Chondrocyte (in vitro differentiated cells): ENCODE results near the gene SVIL. TPM values are rescaled to one million over a fixed set of nuclear protein-coding genes. Genes with fewer than 3 reads are reported as not detected.
"Not testable (repeated sequence)": the region's sequence is repeated elsewhere in the genome, so short reads cannot be mapped to it uniquely, and the experiment has no call there.

Experiments used
- DNase-seq: peaks from one replicate; pipeline ENCODE4 v3.0.0; 2021; ENCODE audit warnings: mixed read lengths, low spot score
- H3K27ac Mint-ChIP-seq: one replicate; pipeline ENCODE4 v1.8.0; 2021; ENCODE audit warnings: mild to moderate bottlenecking, moderate library complexity, mixed read lengths; ENCODE audit not compliant: unreplicated experiment
- H3K27me3 Mint-ChIP-seq: 2 replicates; pipeline ENCODE4 v1.8.0; 2021; ENCODE audit warnings: low read depth, mixed read lengths
- H3K36me3 Mint-ChIP-seq: 2 replicates; pipeline ENCODE4 v1.8.0; 2021; ENCODE audit warnings: low read depth, mixed read lengths
- H3K4me1 Mint-ChIP-seq: 2 replicates; pipeline ENCODE4 v1.8.0; 2021; ENCODE audit warnings: low read depth, mild to moderate bottlenecking, mixed read lengths
- H3K4me3 Mint-ChIP-seq: one replicate; pipeline ENCODE4 v1.8.0; 2021; ENCODE audit warnings: mild to moderate bottlenecking, moderate library complexity, mixed read lengths; ENCODE audit not compliant: unreplicated experiment
- H3K9me3 Mint-ChIP-seq: 2 replicates; pipeline ENCODE4 v1.8.0; 2021; ENCODE audit warnings: low read depth, mixed read lengths
- total RNA-seq: library from RNA; stranded (reverse); gene quantifications from 3 replicates; pipeline ENCODE4 v1.2.1, GENCODE V29; 2021
- TF ChIP-seq, protein P1 (sequence below): fragments of 200-600 bp; sonication (generic); IDR thresholded peaks from 2 replicates; pipeline ENCODE4 v1.5.0; 2021; ENCODE audit warnings: antibody characterized with exemption, mild to moderate bottlenecking, moderate library complexity

SVIL gene
- total RNA-seq, 1 donor from 2014 or later: 112 TPM

DNA sequence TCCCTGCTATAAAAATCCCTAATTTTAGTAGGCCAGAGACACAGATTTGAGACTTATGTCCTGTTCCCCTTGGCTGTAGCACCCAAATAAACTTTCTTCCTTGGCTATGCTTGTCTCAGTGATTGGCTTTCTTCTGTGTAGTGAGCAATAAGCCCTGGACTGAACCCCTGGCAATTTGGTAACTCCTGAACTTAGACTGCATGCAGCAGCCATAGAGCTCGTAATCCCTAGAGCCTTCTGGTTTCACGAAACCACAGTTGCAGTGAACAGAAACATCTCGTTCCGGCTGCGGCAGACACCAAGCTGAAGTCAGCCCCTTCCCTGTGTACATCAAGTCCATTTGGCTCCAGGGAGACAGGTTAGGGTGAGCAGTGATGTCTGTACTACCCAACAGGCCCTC, 173.7 kb downstream of the SVIL start:
- DNase-seq: no peak
- Mint-ChIP-seq H3K27ac (no peak overlapping the region), H3K4me1 (peaks cover 8% of the 10 kb centered on the region), H3K27me3 (no peaks in the 10 kb centered on the region), H3K4me3 (no peak overlapping the region), H3K36me3 (peaks cover 56% of the 10 kb centered on the region), H3K9me3 (peaks cover 4% of the 10 kb centered on the region)
- TF ChIP-seq, protein P1, sequence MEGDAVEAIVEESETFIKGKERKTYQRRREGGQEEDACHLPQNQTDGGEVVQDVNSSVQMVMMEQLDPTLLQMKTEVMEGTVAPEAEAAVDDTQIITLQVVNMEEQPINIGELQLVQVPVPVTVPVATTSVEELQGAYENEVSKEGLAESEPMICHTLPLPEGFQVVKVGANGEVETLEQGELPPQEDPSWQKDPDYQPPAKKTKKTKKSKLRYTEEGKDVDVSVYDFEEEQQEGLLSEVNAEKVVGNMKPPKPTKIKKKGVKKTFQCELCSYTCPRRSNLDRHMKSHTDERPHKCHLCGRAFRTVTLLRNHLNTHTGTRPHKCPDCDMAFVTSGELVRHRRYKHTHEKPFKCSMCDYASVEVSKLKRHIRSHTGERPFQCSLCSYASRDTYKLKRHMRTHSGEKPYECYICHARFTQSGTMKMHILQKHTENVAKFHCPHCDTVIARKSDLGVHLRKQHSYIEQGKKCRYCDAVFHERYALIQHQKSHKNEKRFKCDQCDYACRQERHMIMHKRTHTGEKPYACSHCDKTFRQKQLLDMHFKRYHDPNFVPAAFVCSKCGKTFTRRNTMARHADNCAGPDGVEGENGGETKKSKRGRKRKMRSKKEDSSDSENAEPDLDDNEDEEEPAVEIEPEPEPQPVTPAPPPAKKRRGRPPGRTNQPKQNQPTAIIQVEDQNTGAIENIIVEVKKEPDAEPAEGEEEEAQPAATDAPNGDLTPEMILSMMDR: no peak

DNA sequence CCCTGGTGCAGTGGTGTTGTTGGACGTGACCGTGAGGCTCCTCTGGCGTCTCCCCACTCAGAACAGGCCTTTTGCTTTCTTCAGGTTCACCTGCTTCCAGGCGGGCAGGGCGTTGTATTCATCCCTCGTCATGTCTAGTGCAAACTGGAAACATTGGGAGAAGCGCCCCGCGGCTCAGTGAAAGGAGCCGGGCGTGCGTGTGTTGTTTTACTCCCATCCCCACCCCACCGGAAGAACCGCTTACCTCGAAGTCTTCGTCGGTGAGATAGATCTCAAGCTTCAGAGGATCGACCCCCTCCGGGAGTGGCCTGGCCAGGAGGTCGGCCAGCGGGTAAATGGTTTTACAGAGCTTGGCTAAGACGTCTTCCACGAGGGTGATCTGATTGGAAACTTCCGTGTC, 176.6 kb downstream of the SVIL start:
- not testable (repeated sequence) for H3K27ac Mint-ChIP-seq, H3K4me3 Mint-ChIP-seq, H3K27me3 Mint-ChIP-seq, H3K9me3 Mint-ChIP-seq, H3K4me1 Mint-ChIP-seq, DNase-seq
- peaks cover 43% of the 10 kb centered on the region for H3K36me3 Mint-ChIP-seq

DNA sequence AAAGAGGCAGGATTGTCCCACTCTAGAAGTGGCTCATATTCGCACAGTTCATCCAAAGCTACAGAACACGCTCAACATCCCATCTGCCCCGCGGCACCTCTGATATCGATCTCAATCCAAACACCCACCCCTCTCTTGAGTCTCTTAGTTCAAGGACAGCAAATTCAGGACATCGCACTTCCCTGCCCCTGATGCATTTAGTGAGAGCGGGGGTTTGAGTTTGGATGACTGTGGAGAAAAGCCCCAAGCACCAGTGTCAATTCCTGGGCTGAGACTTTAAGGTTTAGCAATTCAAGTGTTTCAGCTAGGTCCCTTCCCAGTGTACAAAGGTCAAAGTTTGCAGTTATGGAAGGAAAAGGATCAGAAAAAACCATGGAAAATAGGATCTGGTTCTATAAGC, 179.7 kb downstream of the SVIL start:
- H3K4me1 Mint-ChIP-seq: no peaks in the 10 kb centered on the region
- peaks cover 19% of the 10 kb centered on the region for H3K36me3 Mint-ChIP-seq
- TF ChIP-seq, protein P1: no peak
- no peak for DNase-seq
- H3K4me3 Mint-ChIP-seq: no peak overlapping the region
- no peaks in the 10 kb centered on the region for H3K9me3 Mint-ChIP-seq
- no peak overlapping the region for H3K27ac Mint-ChIP-seq
- H3K27me3 Mint-ChIP-seq: no peaks in the 10 kb centered on the region

DNA sequence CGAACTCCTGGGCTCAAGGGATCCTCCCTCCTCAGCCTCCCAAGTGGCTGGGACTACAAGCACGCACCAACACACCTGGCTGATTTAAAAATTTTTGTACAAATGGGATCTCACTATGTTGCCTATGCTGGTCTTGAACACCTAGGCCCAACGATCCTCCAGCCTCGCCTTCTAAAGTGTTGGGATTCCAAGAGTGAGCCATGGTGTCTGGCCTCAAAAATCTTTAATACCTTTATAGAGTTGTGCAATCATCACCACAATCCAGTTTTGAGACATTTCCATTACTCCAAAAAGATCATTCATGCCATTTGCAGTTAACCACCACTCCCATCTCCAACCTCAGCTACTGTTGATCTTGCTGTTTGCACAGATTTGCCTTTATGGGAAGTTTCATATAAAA, 180.5 kb downstream of the SVIL start:
- peaks cover under 1% of the 10 kb centered on the region for H3K4me1 Mint-ChIP-seq
- TF ChIP-seq, protein P1: no peak
- no peaks in the 10 kb centered on the region for H3K27me3 Mint-ChIP-seq
- H3K36me3 Mint-ChIP-seq: peaks cover 14% of the 10 kb centered on the region
- H3K4me3 Mint-ChIP-seq: no peak overlapping the region
- DNase-seq: no peak
- no peak overlapping the region for H3K27ac Mint-ChIP-seq
- no peaks in the 10 kb centered on the region for H3K9me3 Mint-ChIP-seq

DNA sequence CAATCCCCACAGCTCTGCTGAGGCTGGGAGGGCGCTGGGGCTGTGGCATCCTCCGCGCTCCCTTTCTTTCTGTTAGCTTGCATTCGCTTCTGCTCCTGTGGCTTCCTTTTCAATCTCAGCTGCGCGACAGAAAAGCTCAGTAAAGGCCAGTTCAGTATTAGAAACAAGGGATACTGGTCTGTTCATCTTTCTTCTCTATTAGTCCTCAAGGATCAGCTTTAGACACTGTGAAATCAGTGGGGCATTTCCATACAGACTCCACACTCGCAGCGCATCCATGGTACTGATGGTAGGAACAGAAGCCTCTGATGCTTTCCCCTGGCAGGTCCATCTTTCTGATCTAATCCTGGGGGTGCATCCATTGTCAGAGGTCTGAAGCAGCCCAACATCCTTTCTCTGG, 182.2 kb downstream of the SVIL start:
- Mint-ChIP-seq H3K4me1 (peaks cover 4% of the 10 kb centered on the region), H3K27me3 (no peaks in the 10 kb centered on the region), H3K27ac (no peak overlapping the region), H3K4me3 (no peak overlapping the region), H3K36me3 (peaks cover 7% of the 10 kb centered on the region), H3K9me3 (no peaks in the 10 kb centered on the region)
- TF ChIP-seq, protein P1: no peak
- DNase-seq: no peak

DNA sequence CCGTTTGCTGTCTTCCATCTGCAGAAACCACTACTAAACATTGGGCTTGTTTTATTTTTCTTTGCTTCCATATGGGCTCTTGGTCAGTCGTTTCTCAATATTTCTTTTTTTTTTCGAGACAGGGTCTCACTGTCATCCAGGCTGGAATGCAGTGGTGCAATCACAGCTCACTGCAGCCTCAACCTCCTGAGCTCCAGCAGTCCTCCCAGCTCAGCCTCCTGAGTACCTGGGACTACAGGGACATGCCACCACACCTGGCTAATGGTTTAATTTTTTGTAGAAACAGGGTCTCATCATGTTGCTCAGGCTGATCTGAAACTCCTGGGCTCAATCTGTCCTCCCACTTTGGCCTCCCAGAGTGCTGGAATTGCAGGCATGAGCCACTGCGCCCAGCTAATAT, 182.8 kb downstream of the SVIL start:
- H3K9me3 Mint-ChIP-seq: no peaks in the 10 kb centered on the region
- H3K4me1 Mint-ChIP-seq: peaks cover 4% of the 10 kb centered on the region
- no peak for DNase-seq
- TF ChIP-seq, protein P1: no peak
- no peaks in the 10 kb centered on the region for H3K27me3 Mint-ChIP-seq
- H3K4me3 Mint-ChIP-seq: no peak overlapping the region
- H3K36me3 Mint-ChIP-seq: peaks cover 7% of the 10 kb centered on the region
- no peak overlapping the region for H3K27ac Mint-ChIP-seq
